ENCODE measurements around the gene GRIFIN.
A peak's percentile ranks its signal among the peaks of the same experiment; 100 is the strongest.

GRIFIN gene

DNA sequence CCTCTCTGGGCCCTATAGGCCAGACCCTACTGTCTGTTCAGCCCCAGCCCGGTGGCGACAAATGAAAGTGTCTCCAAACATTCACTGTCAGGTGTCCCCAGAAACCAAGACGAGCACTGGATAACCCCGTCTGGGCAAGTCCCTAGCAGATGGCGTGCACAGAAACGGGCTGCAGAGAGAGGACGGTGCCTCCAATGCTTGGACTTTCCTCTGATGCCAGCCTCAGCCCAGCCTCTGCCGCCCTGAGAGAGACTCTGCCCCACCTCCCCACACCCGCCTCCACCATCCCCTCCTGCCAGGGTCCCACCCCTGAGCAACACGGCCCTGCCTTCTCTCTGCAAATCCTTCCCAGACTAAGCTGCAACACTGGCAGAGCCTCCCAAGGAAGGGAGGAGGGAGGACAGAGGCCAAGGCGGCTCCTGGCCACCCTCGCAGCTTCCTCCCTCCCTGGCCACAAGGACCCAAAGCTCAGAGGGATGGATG lies 36.0 kb upstream of the GRIFIN start:
- DNase-seq, result no peak

DNA sequence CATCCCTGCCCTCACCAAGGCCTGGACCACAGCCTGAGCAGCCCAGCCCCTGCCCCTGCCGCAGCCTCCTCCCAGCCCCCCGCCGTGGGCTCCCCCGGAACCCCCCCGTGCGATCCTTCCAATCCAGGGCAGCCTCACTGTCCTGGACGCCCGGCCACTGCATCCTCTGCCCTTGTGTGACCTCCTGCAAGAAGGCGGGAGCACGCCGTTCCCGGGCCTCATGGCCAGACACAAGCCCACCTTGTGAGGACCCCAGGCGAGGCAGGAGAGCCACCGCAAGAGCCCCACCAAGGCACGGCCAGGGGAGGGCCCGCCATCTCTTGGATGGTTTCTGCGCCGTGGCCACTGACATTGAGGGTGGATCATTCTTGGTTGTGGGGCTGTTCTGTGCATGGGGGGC lies 35.6 kb upstream of the GRIFIN start:
- no peak for DNase-seq

DNA sequence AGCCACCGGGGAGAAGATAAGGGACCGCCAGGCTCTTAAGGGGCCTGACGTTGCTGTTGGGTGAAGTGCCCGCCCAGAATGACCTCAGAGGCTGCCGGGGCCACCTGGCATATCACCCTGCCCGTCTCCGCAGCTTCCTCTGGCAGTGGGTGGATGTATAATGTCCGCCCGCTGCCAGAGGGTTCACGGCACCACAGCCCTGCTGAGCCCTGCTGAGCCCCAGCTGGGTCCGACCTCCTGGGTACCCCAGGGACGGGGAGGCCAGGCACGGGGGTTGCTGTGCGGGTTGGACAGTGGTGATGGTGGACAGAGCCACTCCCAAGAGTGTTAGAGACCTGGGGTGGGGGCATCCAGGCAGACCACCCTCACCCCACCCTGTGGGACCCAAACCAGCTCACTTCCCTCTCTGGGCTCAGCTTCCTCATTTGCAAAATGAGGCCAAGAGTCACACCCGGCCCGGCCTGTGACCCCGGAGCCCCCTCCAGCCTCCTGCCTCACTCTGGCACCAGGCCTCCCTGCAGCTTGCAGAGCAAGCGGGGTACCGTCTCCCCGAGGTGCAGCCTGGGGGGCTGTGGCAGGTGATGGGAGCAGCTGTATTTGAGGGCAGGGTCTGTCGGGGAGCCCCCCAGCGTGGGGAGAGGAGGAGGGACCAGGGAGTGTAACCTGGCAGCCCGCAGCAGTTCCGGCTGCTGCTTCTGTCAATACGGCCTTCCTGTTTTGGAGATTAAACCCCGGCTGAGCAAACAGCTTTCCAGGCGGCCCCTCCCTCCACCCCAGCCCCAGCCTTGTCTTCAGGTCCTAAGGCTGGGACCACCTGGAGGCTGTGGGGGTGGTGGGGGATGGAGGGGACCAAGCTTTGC lies 34.9 kb upstream of the GRIFIN start:
- DNase-seq, result peak; percentile 74

DNA sequence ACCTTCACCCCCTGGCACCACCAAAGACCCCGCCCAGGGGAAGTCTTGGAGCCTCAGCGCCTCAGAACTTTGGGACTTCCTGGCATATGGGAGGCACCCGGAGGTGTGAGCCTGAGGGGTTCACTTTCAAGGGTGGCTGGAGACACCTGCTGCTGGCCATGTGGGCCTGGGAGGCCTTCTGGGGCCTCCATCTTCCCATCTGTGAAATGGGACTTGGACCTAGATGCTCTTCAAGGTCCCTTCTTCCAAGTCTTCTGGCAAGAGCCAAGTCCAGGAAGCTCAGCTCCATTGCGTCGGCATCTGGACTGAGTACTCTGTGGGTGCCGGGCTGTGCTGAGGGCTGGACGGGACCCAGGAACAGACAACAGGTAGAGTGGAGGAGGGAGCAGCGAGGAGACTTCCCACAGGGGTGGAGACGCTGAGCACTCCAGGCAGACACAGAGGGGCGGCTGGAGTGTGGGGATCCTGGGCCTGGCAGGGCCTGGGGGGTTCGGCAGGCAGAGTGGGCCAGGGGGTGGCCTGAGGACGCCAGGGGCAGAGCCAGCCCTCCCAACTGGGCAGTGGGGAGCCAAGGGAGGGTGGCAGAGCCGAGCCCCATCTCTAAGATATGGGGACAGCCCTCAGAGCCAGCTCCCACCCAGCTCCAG lies 34.1 kb upstream of the GRIFIN start:
- no peak for DNase-seq

DNA sequence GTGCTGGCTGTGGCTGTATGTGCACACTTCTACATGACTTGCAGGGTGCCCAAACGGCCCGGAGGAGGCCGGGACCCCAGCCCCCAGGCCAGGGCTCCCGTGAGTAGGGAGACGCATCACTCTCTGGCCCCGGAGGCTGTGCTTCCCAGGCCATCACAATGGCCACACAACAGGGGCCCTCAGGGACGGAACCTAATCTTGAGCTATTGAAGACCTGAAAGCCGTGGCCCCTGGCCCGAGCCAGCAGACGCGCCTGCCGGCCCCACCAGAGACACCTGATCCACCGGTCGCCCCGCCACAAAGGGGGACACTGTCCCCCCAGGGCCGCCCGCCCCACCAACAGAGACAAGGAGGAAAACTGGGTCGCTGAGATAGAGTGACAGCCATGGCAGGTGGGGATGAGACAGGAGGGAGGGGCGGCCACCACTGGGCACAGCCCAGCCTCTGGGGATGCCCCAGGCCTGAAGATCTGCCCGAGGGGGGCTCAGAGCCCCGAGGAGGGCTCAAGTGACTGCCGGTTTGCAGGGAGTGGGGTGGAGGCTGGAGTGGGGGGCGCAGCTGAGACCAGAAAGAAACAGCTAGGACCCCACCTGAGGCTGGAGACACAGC lies 33.2 kb upstream of the GRIFIN start:
- no peak for DNase-seq

DNA sequence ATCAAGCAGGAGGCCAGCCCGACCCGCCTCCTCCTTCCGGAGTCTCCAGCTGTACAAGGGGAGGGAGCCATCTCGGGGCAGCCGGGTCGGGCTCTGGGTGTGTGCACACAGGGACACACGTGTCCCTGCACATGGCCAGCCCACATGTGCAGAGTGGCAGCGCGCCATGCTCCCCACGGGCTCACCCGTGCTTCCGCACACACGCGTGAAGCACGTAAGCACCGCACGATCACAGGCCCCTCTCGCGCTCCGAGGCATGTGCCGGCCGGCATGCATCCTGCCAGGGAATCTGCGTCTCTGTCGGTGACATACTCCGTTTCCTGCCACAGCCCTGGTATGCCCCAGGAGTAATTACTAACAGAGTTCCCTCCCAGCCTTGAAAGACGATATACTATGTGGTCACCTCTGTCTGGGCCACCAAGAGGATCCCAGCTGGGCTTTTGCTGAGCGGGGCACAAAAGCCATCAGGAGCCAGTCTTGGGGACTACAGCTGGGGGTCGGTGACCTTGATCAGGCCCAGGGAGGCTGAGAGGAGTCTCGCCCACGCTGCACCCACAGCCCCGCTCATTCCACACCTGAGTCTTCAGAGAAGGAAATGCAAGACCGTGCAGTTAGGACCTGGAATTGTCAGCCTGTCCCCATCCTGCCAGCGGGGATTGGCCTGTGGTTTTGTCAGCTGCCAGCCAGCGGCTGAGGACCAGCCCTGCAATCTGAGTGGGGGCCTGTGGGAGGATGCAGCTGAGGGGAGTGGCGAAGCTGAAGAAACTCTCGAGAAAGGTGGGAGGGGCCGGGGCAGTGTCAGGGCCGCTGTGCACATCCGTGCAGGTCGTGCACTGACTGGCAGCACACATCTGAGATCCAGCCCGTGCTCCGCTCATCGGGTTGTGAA lies 32.4 kb upstream of the GRIFIN start:
- peak; percentile 82 for DNase-seq

DNA sequence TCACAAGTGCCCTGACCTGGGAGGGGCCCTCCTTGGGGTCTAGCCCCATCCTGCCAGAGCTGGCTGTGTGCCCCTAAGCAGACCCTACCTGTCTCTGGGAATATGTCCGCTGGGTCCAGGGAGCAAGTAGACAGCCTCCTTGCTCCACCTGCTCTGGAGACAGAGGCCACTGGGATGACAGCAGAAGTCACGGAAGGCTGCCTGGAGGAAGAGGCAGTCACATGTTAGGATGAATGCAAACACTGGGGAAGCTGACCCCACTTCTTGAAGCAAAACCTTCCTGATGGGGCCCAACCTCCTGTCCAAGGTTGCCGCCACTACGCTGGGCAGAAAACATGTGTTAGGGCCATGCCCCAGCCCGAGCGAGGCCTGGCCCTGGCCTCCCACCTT lies 31.7 kb upstream of the GRIFIN start:
- DNase-seq, result no peak

DNA sequence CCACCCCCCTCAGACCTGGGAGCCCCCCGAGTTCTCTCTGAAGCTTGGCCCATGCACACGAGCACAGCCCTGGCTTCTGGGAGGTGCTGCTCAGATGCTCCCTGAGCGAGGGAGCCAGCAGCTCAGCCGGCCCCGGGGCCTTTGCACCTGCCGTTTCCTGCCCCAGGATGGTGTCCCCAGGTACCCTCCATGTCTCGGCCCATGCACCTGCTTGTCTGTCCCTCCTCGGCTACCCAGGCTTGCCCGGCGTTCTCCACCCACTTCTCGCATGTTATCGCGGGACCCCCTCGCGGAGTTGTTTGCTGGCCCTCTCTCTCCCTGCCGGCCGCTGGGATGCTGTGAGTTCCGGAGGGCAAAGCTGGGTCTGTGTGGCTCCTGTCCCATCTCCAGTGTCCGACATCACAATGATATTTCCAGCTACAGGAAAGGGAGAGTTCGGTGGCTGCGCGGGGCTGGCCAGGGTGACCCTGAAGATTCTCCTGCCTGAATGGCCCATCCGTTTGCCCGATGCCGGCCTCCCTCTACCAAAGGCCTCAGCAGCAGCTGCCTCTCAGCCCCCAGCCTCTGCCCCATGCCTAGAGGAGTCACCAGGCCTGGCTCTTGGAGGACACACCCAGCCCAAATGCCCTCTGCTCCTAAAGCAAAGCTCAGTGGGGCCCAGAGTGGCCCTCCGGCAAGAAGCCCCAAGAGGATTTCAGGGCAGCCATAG lies 31.2 kb upstream of the GRIFIN start:
- no peak for DNase-seq

DNA sequence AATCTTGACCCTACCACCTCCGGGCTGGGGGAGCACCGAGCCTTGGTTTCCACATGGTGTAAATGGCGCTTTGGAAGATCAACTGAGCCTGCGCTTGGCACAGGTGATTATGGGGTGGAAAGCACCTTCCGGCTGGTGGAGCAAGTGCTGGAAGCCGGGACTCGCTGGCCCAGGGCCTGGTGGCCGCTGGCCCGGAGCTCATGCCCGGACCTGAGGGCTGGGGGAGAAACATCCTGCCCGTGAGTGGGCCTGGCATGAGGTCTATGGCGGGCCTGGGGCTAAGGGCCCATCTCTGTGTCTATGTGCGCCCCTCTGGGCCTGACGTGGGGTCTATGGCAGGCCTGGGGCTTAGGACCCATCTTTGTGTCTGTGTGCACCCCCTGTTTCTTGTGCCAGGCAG lies 29.2 kb upstream of the GRIFIN start:
- no peak for DNase-seq

DNA sequence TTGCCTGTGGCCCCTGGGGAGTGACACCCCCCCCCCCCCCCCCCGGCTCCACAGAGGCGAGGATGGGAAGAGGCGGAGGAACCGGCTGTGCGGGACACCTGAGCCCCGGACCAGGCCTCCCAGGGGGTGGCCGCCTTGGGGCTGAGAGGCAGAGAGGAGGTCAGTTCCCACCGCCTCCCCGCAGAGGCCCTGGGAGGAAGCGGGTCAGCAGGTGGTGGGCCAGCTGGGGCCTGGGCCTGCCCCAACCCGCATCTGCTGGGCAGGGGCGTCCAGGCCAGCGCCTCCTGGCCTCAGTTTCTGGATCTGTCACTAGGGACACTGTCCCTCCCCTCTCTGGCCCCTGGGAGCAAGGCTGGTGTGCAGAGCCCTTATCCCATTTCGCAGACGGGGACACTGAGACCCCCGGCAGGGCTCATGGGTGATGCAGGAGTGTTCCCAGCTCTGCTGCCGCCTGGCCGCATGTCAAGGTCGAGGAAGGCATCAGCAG lies 28.7 kb upstream of the GRIFIN start:
- DNase-seq, result no peak

DNA sequence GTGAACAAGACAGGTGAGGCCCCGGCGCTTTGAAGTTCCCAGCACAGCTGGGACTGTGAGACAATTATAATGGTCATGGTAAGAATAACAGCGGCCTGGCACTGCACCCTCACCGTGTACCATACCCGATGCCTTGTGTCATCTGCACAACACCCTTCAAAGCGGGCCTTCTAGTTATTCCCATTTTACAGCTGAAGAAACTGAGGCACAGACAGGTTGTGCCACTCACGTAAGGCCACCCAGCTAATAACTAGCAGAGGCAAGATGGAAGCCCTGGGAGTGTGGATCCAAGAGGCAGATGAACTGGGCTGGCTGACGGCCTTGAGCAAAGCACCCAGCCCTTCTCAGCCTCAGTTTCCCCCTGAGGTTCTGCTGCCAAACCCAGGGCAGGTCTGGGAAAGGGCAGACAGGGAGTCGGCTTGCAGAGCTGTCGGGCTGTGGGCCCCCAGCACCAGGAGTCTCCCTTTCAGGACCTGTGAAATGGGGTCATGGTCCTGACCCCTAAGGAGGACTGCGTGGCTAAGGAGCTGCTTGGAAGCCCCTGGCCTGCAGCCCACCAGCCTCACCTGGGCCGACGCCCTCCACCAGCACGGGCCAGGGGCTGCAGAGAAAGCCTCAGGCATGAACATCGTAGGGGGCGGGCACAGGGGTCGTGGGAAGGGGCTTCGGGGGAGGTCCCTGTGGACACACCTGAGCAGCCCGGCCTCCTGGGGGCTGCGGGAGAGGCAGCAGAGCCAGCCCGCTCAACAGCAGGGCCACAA lies 28.1 kb upstream of the GRIFIN start:
- no peak for DNase-seq

DNA sequence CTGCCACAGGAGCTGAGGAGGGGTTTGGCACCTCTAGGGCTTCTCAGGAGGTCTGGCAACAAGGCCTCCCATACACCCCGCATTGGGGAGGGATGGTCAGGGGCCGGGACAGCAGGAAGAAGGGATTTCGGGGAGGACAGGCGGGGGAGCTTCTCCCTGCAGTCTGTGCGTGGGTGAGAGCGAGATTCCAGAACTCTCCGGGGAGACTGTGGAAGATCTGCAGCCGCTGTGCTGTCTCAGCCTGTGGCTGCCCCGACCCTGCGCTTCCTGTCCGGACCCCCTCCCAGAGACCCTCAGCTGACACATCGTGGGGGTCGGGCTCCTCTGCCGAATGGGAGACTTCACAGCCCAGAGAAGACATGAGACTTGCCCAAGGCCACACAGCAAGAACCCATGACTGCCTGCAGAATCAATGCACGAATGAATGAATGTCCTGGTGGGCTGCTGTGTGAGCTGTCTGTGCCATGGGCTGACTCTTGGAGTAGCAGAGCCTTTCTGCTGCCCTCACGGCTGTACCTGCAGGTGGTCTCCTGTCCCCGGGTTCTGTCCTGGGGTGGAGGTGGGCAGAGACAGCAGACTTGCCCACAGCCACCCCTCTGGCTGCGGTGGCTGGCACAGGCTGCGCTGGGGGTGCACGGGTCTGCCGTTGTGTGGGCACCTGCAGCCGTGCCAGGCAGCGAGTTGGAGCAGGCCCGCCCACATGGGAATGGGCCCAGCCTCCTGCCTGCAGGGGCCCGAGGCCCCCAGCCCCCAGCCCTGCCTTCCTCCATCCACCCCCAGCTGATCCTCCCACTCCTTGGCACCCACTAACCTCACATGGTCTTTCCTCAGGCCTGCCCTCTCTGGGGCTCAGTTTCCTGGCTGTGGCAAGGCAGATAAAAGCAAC lies 27.1 kb upstream of the GRIFIN start:
- DNase-seq, result no peak

DNA sequence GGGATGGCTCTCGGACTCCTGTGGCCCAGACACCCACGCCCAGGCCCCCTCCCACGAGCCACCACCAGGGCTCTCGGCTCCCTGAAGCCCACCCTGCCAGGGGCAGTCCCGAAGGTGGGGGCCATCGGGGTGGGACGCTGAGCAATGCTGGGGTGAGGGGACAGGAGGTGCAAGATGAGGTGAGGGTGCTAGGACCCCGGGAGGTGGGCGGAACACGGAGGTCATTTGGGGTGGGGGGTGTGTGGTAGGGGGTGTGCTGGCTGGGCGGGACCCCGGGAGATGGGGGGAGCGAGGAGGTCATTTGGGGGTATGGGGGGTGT lies 26.4 kb upstream of the GRIFIN start:
- DNase-seq, result no peak

DNA sequence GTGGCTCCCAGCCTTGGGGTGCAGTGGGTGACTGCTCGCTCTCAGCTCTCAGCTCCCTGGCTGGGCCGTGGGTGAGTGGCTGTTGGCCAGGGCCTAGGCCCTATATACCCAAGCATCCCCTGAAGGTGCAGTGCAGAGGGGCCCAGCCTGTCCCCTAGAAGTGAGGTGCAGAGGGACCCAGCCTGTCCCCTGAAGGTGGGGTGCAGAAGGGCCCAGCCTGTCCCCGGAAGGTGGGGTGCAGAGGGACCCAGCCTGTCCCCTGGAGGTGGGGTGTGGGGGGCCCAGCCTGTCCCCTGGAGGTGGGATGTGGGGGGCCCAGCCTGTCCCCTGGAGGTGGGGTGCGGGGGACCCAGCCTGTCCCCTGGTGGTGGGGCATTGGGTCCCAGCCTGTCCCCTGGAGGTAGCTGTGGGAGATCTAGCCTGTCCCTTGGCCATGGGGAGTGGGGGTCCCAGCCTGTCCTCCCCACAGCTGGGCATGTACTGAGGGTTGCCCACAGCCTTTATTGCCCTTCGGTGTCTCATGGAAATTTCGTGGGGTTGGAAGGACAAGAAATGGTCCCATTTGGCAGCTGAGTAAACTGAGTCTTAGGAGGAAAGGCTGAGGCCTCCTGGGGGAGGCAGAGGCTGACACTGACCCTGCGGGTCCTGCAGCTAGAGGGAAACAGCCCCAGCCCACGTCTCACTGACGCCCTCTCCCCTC lies 25.9 kb upstream of the GRIFIN start:
- DNase-seq, result no peak

DNA sequence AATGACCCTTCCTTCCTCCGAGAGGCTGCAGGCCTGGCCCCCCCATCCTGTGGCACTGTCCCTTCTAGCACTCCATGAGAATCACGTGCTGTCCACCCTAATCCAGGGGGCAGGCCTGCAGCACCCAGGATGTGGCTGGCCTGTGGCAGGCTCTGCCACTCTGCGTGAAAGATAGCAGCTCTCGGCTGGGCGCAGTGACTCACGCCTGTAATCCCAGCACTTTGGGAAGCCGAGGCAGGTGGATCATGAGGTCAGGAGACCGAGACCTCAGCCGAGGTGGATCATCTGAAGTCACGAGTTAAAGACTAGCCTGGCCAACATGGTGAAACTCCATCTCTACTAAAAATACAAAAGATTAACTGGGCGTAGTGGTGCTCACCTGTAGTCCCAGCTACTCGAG lies 24.5 kb upstream of the GRIFIN start:
- DNase-seq, result no peak

DNA sequence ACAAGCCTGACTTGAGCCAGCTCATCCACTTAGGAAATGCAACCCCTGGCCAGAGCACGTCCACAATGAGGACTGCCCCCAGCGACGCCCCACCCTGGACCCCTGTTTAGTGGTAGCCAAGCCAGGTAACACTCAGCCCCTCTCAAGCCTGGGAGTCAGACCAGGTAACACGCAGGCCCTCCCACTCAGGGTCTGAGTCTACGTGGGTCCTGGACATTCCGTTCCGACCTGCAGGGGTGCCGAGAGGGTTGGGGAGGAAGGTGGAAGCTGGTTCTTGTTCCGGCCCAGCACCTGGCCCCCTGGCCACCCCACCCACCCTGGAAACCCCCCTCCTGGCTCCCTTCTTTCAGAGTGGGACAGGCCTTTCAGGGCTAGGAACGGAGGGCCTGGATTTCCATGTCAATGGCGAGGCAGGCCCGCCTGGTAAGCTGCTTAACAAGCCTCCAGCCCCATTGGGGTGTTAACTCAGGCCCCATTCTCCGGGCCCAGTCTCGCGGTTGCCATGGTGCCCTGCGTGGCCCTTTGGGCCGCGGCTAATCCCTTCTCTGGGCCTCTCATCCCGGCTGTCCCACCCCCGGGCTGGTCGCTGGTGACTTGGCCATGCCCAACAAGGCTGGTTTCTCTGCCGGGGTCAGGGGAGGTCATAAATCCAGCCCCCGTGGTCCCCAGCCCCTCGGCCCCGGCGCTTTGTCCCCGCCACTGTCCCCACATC lies 23.7 kb upstream of the GRIFIN start:
- DNase-seq, result no peak

DNA sequence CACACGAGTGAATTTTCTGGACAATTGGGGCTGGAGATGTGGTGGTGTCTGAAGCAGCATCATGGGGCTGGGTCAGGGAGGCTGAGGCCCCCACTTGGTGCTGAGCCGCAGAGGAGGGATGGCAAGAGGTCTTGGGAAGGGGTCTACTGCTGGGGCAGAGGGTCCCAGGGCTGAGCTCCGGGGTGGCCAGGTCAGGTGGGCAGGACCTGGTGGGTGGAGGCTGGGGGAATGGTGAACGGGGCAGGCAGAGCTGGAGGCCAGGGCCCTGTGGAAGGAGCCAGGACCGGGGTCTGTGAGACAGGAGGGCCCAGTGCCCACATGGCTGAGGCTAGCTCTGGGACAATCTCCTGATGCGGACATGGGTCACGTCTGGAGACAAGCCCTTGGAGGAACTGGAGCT lies 23.0 kb upstream of the GRIFIN start:
- DNase-seq, result no peak

DNA sequence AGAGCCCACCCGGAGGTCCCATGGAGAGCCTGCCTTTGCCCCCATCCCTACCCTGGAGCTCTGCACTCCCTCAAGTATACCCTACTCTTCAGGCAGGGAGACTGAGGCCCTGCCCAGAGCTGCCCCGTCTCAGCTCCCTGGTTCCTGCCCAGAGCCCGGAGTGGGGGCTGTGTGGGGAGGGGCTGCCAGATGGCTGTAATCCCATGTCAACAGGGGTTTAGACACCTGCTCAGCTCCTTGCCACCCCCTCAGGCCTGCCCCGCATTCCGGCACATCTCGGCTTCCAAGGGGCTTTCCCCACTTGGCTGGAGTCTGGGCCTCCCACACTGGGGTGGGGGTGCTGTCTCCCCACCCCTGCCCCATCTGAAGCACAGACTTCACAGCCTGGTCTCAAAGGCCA lies 22.5 kb upstream of the GRIFIN start:
- DNase-seq, result no peak

All from activated gamma-delta T cell treated with Interleukin-2 at 50 U/mL for 16 hours (primary cell).